HG03469 (cell line): ENCODE measurements around the gene PCDHGC3.
"Not testable (repeated sequence)": the region's sequence is repeated elsewhere in the genome, so short reads cannot be mapped to it uniquely, and the experiment has no call there.

Experiments
- ATAC-seq: cut with Tn5 transposase; IDR thresholded peaks from one replicate; pipeline ENCODE4 v1.9.1; 2021; ENCODE audit warnings: mild to moderate bottlenecking, moderate library complexity, moderate number of reproducible peaks; ENCODE audit not compliant: unreplicated experiment

The PCDHGC3 gene

GRCh38 chr5:141475625-141476131 lies at the start of gene PCDHGC3:
PCDHGC3 (plus strand) TSS chr5:141475966; CDS start chr5:141476117, 151 bp downstream.
- peak; percentile 91 for ATAC-seq

GRCh38 chr5:141427783-141428426 lies 47.9 kb upstream of the PCDHGC3 start:
- ATAC-seq: no peak

- peak; percentile 85 for ATAC-seq
These were observed 45.2 kb upstream of the PCDHGC3 start, which contains the start of gene PCDHGA12 for GRCh38 chr5:141430332-141431113. PCDHGA12 (plus strand) TSS chr5:141430507; CDS start chr5:141430760, 253 bp downstream.

GRCh38 chr5:141431286-141431685 lies 44.5 kb upstream of the PCDHGC3 start:
- ATAC-seq: peak; percentile 23

- not testable (repeated sequence) for ATAC-seq
These were observed 43.5 kb upstream of the PCDHGC3 start for GRCh38 chr5:141432308-141432707.

- not testable (repeated sequence) for ATAC-seq
These were observed 43.0 kb upstream of the PCDHGC3 start for GRCh38 chr5:141432726-141433125.

- ATAC-seq: no peak
These were observed 41.8 kb upstream of the PCDHGC3 start for GRCh38 chr5:141434006-141434405.

GRCh38 chr5:141437221-141437620 lies 38.5 kb upstream of the PCDHGC3 start:
- no peak for ATAC-seq

GRCh38 chr5:141439411-141440141 lies 36.2 kb upstream of the PCDHGC3 start:
- no peak for ATAC-seq

GRCh38 chr5:141440341-141440740 lies 35.4 kb upstream of the PCDHGC3 start:
- no peak for ATAC-seq

- no peak for ATAC-seq
These were observed 34.1 kb upstream of the PCDHGC3 start for GRCh38 chr5:141441571-141442170.

GRCh38 chr5:141465351-141465750 lies 10.4 kb upstream of the PCDHGC3 start:
- ATAC-seq: no peak

GRCh38 chr5:141476132-141476911 lies 556 bp downstream of the PCDHGC3 start:
- no peak for ATAC-seq

- ATAC-seq: no peak
These were observed 1.3 kb downstream of the PCDHGC3 start for GRCh38 chr5:141477044-141477575.

- no peak for ATAC-seq
These were observed 2.0 kb downstream of the PCDHGC3 start for GRCh38 chr5:141477815-141478214.

- ATAC-seq: no peak
These were observed 2.7 kb downstream of the PCDHGC3 start for GRCh38 chr5:141478321-141478945.

- no peak for ATAC-seq
These were observed 4.0 kb downstream of the PCDHGC3 start for GRCh38 chr5:141479776-141480175.

GRCh38 chr5:141483902-141484301 lies 8.1 kb downstream of the PCDHGC3 start:
- no peak for ATAC-seq

GRCh38 chr5:141484310-141484640 lies 8.5 kb downstream of the PCDHGC3 start:
- ATAC-seq: no peak
